K562 (cell line): ENCODE results near the gene SNUPN. TPM values are rescaled to one million over a fixed set of nuclear protein-coding genes. Genes with fewer than 3 reads are reported as not detected.

ENCODE experiments used
- EP400 ChIP-seq: fragments of 450-650 bp; IDR thresholded peaks from 2 replicates; pipeline ENCODE4 v1.6.1; 2017; ENCODE audit warnings: antibody characterized with exemption, mild to moderate bottlenecking, moderate library complexity
- MAZ ChIP-seq, 2 experiments: fragments of 450-650 bp in 1 of 2; sonication (generic) in 1 of 2; formaldehyde crosslinking; IDR thresholded peaks in 1 of 2; conservative IDR thresholded peaks in 1 of 2; 2 replicates each; pipeline versions ENCODE4 v1.4.0 to v1.5.0; 2020; ENCODE audit warnings: mild to moderate bottlenecking in 1 of 2, missing genetic modification reagents in 1 of 2
- MTA2 ChIP-seq: fragments of 450-650 bp; IDR thresholded peaks from 2 replicates; pipeline ENCODE4 v1.6.1; 2016; ENCODE audit warnings: low read depth
- POLR2G ChIP-seq: fragments of 200-400 bp; formaldehyde crosslinking; IDR thresholded peaks from 2 replicates; pipeline ENCODE4 v1.6.1; 2017; ENCODE audit warnings: low read depth, mild to moderate bottlenecking, antibody characterized with exemption, low read length, moderate library complexity
- SAFB ChIP-seq: fragments of 200-400 bp; formaldehyde crosslinking; IDR thresholded peaks from 2 replicates; pipeline ENCODE4 v1.6.1; 2017; ENCODE audit warnings: low read depth, low read length, borderline replicate concordance
- polyA plus RNA-seq, 8 experiments: library from polyadenylated mRNA; depleted of rRNA in 4 of 8; stranded (reverse) in 5 of 8; unstranded in 3 of 8; fragments of >200 nt; fragmentation: Nextera tagmentation in 2 of 8; fragmentation: Illumina TruSeq in 1 of 8; extraction: Ambion mirVana in 2 of 8; extraction: Trizol in 1 of 8; gene quantifications; 2 replicates each; pipeline versions ENCODE4 v1.2.1 to v1.2.3, GENCODE V29; 2011 to 2014; ENCODE audit warnings: inconsistent platforms in 1 of 8, missing spikeins in 1 of 8
- total RNA-seq, 7 experiments: library from RNA; depleted of rRNA in 6 of 7; stranded (reverse); fragments of >200 nt in 6 of 7; fragmentation: Illumina TruSeq in 2 of 7; extraction: Trizol in 2 of 7; gene quantifications; 2 replicates each; pipeline versions ENCODE4 v1.2.1 to v1.2.3, GENCODE V29; 2011 to 2021; ENCODE audit warnings: low replicate concordance in 1 of 7
- TF ChIP-seq, protein P1 (sequence below): fragments of 200-800 bp; sonication (Bioruptor generic); IDR thresholded peaks from 2 replicates; pipeline ENCODE4 v1.6.1; 2017; ENCODE audit warnings: missing genetic modification characterization, missing compliant biosample characterization
- TF ChIP-seq, protein P2 (sequence below), 2 experiments: IDR thresholded peaks; 2 replicates each; pipeline ENCODE4 v1.6.1; 2011; ENCODE audit warnings: borderline replicate concordance in 1 of 2, control low read depth in 1 of 2, low read depth in 1 of 2, low read length in 1 of 2, mild to moderate bottlenecking in 1 of 2, mixed read lengths in 1 of 2, moderate library complexity in 1 of 2; ENCODE audit not compliant: insufficient read depth in 1 of 2, insufficient read length in 1 of 2, poor library complexity in 1 of 2, severe bottlenecking in 1 of 2; ENCODE audit errors: extremely low read depth in 1 of 2
- TF ChIP-seq, protein P3 (sequence below): fragments of 250-450 bp; sonication (Bioruptor Pico); IDR thresholded peaks from 2 replicates; pipeline ENCODE4 v1.4.0; 2020; ENCODE audit warnings: mild to moderate bottlenecking, moderate library complexity

The SNUPN gene
- total and polyA plus RNA-seq, 9 of the 15 experiments (the other 6 are each of a cell fraction or from before 2014, with no cell fraction given) = 32.2 to 78.3 (median 40.0) TPM

DNA sequence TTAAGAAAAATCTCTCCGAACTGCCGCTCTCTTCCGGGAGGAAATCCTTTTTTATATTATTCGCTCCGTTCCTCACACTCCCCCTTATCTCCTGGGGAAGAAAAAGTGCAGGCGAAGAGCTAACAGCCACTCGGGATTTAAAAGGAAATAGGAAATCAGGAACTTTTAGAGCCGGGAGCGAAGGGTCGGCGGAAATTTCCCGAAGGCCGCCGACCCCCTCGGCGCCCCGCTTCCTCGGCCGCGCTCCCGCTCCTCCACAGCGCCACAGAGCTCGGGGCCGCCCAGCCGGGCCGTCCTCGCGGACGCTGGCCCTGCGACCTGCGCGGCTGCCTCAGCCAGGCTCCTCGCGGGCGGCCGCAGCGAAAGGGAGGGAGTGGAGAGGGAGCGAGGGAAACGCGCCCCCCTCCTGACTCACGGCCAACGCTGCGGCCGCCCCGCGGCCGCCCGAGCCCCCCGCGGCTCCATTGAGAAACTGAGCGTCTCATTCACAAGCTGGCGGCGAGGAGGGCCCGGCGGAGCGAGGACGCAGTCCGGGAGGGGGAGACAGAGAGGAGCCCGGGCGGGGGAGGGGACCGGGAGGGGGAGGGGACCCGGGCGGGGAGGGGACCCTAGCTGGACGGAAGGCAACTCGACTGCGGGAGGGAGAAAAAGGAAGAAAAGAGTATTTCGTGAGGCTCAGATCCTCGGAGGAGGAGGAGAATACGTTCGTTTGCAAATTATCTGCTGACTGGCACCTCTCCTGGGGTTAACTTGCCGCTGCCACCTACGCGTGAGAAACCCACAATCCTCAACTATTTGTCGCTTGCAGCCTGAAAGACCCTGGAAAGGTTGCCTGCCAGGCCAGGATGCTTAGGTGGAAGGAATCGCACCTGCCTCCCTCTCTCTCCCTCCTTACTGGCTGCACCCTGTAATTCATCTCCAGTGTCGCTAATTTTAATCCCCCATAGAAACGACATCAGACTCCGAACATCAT, 46.3 kb downstream of the SNUPN start, which contains the start of gene PTPN9 (continued):
- peak; percentile 38; the same call in 1 of the 2 replicates for TF ChIP-seq EP400
- TF ChIP-seq, protein P1, sequence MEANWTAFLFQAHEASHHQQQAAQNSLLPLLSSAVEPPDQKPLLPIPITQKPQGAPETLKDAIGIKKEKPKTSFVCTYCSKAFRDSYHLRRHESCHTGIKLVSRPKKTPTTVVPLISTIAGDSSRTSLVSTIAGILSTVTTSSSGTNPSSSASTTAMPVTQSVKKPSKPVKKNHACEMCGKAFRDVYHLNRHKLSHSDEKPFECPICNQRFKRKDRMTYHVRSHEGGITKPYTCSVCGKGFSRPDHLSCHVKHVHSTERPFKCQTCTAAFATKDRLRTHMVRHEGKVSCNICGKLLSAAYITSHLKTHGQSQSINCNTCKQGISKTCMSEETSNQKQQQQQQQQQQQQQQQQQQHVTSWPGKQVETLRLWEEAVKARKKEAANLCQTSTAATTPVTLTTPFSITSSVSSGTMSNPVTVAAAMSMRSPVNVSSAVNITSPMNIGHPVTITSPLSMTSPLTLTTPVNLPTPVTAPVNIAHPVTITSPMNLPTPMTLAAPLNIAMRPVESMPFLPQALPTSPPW (CRISPR knock-in tag) = peak; percentile 97
- TF ChIP-seq MAZ (CRISPR knock-in tag; conservative IDR thresholded peaks at IDR 0.05 in 1 of 2, IDR thresholded peaks at IDR 0.05 in 1 of 2) = peak; percentile 63 to 90
- 0 out of 2 replicates have a peak, but pooled peaks have one; percentile 21 for TF ChIP-seq SAFB
- no peak for TF ChIP-seq MTA2
- TF ChIP-seq, protein P2, sequence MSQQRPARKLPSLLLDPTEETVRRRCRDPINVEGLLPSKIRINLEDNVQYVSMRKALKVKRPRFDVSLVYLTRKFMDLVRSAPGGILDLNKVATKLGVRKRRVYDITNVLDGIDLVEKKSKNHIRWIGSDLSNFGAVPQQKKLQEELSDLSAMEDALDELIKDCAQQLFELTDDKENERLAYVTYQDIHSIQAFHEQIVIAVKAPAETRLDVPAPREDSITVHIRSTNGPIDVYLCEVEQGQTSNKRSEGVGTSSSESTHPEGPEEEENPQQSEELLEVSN (IDR thresholded peaks at IDR 0.05; ENCODE audit: borderline replicate concordance in 1 of 2, extremely low read depth in 1 of 2, insufficient read depth in 1 of 2, insufficient read length in 1 of 2, low read depth in 1 of 2, low read length in 1 of 2, poor library complexity in 1 of 2, severe bottlenecking in 1 of 2) = peak in 1 of 2 experiments; percentile 64
- peak; percentile 88 for TF ChIP-seq POLR2G
- TF ChIP-seq, protein P3, sequence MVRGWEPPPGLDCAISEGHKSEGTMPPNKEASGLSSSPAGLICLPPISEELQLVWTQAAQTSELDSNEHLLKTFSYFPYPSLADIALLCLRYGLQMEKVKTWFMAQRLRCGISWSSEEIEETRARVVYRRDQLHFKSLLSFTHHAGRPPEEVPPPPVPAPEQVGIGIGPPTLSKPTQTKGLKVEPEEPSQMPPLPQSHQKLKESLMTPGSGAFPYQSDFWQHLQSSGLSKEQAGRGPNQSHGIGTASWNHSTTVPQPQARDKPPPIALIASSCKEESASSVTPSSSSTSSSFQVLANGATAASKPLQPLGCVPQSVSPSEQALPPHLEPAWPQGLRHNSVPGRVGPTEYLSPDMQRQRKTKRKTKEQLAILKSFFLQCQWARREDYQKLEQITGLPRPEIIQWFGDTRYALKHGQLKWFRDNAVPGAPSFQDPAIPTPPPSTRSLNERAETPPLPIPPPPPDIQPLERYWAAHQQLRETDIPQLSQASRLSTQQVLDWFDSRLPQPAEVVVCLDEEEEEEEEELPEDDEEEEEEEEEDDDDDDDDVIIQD = no peak
